HG02938 (cell line): ENCODE data around the gene CLSTN3.

Experiments
- ATAC-seq: cut with Tn5 transposase; IDR thresholded peaks from one replicate; pipeline ENCODE4 v1.9.1; 2021; ENCODE audit warnings: mild to moderate bottlenecking, moderate library complexity; ENCODE audit not compliant: unreplicated experiment

Gene CLSTN3

DNA sequence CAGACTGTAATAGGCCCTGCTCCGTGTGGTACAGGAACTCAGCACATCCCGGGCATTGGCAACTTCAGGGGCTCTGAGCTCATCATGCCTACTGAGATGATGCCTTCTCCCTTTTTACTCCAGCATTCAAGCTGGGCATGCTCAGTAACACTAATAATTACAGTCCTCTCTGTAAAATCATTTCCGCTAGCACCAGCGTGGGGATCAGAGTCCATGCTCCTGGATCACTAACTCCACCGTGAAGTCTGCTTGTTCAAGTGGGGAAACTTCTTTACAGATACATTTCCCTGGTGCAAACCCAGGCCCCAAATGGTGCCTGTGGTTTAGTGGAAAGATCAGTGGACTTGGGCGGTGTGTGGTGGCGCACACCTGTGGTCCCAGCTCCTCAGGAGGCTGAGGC lies 16.7 kb downstream of the CLSTN3 start:
- no peak for ATAC-seq

GRCh38 chr12:7150356-7150755 lies 20.2 kb downstream of the CLSTN3 start:
- ATAC-seq: no peak

- no peak for ATAC-seq
Measured at GRCh38 chr12:7150841-7151240, 20.7 kb downstream of the CLSTN3 start.

DNA sequence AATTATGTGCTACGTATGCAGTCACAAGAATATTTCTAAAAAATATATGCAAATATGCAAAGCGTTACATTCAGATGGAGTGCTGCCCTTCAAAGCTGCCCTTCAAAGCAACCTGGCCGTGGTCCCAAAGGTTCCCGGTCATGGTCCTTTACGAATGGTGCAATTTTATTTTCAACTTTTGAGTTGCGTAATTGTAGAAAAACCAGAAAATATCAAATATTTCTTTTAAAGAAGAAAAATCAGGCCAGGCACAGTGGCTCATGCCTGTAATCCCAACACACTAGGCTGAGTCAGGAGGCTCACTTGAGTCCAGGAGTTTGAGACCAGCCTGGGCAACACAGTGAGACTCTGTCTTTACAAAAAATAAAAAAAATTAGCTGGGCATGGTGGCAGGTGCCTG lies 21.4 kb downstream of the CLSTN3 start:
- ATAC-seq: no peak

DNA sequence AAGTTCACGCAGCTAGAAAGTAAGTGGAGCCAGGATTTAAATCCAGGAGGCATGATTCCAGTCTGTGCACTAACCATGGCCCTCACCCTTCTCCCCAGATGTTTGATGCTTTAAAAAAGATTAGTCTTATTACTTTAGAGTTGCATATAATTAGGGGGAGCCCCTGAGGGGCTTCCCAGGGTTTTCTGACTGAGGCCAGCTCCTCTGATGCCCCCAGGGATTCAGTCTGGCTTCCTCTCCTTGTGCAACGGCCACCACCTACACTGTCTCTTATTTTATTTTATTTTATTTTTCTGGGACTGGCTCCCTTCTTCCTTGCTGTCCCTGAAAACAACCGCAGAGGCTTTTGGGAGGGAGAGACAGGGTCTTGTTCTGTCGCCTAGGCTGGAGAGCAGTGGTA lies 22.6 kb downstream of the CLSTN3 start:
- no peak for ATAC-seq

- no peak for ATAC-seq
Measured at GRCh38 chr12:7154042-7154441, 23.9 kb downstream of the CLSTN3 start.

GRCh38 chr12:7154901-7155470 lies 24.8 kb downstream of the CLSTN3 start:
- ATAC-seq: no peak

GRCh38 chr12:7155471-7156034 lies 25.4 kb downstream of the CLSTN3 start:
- ATAC-seq: no peak

DNA sequence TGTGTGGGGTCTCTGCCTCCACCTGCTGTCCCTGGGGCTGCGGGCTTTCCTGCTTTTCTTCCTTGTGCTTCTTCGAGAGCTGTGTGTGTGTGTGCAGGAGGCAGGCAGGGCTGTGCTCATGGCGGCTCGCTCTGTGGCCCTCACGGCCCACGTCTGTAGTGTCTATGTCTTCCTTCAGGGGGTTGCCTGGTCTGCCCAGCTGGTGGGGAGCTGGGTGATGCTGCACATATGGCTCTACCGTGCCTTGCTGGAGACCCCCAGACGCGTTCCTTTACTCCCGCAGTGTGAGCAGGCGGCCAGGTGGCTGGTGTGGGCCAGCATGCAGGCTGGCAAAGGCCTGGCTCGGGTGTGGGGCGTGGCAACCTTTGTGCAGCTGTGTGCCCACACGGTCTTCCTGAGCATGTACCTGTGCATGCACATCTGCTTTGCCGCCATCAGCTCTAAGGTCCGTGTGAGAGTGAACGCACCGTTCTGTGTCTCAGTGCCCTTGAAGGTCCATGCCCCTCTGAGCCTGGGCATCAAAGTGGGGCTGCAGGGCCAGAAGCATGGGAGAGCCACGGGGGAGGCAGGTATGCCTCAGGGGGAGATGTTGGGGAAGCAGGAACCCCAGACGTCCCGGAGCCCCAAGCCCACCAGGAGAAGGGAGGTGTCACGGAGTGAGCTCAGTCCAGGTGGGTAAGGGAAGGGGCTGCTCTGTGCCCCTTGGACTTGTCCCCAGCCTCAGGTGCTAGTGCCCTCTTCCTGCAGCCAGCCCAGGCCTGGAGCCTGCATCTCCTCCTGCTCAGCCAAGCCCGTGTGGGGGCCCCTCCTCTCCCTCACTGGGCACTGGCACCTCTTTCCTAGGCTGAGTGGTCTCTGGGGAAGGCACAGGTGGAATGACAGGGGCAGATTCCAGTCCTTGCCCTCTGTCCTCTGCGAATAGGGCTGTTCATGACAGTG lies 26.4 kb downstream of the CLSTN3 start:
- no peak for ATAC-seq

- ATAC-seq: no peak
Measured at GRCh38 chr12:7157391-7157790, 27.2 kb downstream of the CLSTN3 start.

- ATAC-seq: no peak
Measured at GRCh38 chr12:7158781-7159609, 28.8 kb downstream of the CLSTN3 start.

GRCh38 chr12:7160183-7160582 lies 30.0 kb downstream of the CLSTN3 start:
- ATAC-seq: no peak

- no peak for ATAC-seq
Measured at GRCh38 chr12:7161327-7161726, 31.2 kb downstream of the CLSTN3 start.

- ATAC-seq: no peak
Measured at GRCh38 chr12:7161811-7162210, 31.6 kb downstream of the CLSTN3 start.

GRCh38 chr12:7162691-7163114 lies 32.5 kb downstream of the CLSTN3 start:
- ATAC-seq: no peak

DNA sequence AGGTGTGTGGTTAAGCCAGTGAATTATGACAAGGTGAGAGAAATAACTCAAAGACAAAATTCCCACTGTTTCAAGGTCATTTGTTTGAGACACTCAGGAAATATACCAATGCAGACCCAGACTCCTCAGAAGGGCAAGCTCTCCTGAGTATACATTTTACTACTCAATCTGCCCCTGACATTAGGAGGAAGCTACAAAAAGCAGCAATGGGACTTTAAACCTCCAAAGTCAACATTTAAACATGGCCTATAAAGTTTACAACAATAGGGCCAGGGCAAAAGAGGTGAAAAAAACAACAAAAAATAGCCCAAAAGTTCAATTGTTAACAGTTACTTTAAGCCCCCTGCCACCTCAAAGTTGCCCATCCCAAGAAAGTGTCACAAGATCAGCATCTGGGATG lies 39.8 kb downstream of the CLSTN3 start:
- ATAC-seq: no peak

DNA sequence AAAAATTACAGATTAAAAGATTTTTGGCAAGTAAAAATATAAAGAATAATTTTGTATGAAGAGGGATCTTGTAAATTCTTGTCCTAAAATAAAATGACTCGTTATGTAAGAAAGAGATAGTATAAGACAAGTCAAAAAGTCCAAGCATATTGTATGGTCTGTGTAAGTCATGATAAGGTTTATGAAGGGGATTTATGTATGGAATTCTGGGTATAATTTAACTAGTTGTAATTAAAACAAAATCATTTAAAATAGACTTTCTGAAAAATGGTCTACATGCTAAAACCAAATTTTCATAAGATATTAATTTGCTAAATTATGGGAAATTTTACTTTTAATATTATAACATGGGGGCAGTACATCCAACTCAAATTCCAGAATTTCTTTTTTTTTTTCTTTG lies 41.7 kb downstream of the CLSTN3 start:
- ATAC-seq: no peak

DNA sequence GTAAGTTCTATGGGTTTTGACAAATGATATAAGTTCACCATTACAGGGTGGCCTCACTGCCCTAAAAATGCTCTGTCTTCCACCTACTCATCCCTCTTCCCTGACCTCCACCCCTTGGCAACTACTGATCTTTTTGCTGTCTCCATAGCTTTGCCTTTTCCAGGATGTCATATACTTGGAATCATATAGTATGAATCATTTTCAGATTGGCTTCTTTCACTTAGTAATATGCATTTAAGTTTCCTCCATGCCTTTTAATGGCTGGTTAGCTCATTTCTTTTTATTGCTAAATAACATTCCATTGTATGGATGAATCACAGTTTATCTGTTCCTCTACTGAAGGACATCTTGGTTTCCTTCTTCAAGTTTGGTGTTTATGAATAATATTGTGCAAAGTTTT lies 45.3 kb downstream of the CLSTN3 start:
- ATAC-seq: no peak

DNA sequence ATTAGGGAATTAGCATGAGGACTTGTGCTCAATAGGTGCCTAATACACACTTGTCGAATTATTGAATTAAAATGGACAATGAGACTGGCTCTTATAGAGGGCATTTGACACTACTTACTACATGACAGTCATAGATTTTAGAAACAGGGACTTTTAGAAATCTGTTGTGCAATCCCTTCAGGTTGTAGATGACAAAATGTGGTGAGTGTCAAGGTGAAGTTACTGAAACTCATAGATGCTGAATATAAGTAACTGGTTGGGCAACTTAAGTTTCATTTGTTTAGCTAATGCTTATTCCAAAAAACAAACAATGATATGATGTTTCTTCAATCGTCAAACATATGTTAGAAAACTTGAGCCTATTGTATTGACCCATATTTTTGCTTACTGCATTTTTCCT lies 46.4 kb downstream of the CLSTN3 start:
- ATAC-seq: no peak

DNA sequence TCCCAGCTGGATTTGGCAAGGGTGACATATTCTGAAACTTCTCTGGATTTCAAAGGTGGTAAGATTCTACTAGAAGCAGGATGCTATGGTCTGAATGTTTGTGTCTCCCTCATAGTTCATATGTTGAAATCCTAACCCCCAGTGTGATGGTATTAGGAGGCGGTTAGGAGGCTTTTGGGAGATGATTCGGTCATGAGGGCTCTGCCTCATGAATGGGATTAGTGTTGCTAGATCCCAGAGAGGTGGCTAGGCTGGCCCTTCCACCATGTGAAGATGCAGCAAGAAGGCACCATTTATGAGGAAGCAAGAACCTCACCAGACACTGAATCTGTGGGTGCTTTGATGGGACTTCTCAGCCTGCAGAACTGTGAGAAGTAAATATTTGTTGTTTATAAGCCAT lies 48.3 kb downstream of the CLSTN3 start:
- no peak for ATAC-seq

- no peak for ATAC-seq
Measured at GRCh38 chr12:7180685-7181084, 50.5 kb downstream of the CLSTN3 start.
